Transverse colon (tissue), 4 donors: ENCODE results near the gene MIER2. TPM values are rescaled to one million over a fixed set of nuclear protein-coding genes. Genes with fewer than 3 reads are reported as not detected.

Source experiments
- DNase-seq: peaks from one replicate; pipeline ENCODE4 v3.0.0-alpha.2; 2019
- H3K27ac ChIP-seq, 4 donors: fragments of 200-600 bp; sonication (generic); 2 replicates each; pipeline ENCODE4 v1.5.1; 2016 to 2018; ENCODE audit warnings: inconsistent platforms in 4 of 4
- H3K27me3 ChIP-seq: fragments of 200-600 bp; sonication (generic); 2 replicates; pipeline ENCODE4 v1.5.1; 2017; ENCODE audit warnings: inconsistent platforms
- H3K36me3 ChIP-seq, 4 donors: fragments of 200-600 bp; sonication (generic); 2 replicates each; pipeline ENCODE4 v1.5.1; 2017 to 2019; ENCODE audit warnings: inconsistent platforms in 4 of 4
- H3K4me1 ChIP-seq, 4 donors: fragments of 200-600 bp; sonication (generic); 2 replicates each; pipeline ENCODE4 v1.5.1; 2017 to 2020; ENCODE audit warnings: inconsistent platforms in 4 of 4
- H3K4me3 ChIP-seq, 4 donors: fragments of 200-600 bp; sonication (generic); 1 replicate in 1 of 4; 2 replicates in 3 of 4; pipeline versions ENCODE4 v1.5.1 to v1.6.1; 2017 to 2019; ENCODE audit warnings: inconsistent platforms in 4 of 4
- H3K9me3 ChIP-seq, 2 donors: fragments of 200-600 bp; sonication (generic); 2 replicates each; pipeline ENCODE4 v1.5.1; 2017 to 2019; ENCODE audit warnings: inconsistent platforms in 2 of 2
- EP300 ChIP-seq: sonication (generic); formaldehyde crosslinking; IDR thresholded peaks from one replicate; pipeline ENCODE4 v1.6.1; 2017; ENCODE audit warnings: antibody characterized with exemption, low read depth
- POLR2A ChIP-seq: fragments of 450-650 bp; IDR thresholded peaks from one replicate; pipeline ENCODE4 v1.6.1; 2016; ENCODE audit warnings: antibody characterized with exemption, mild to moderate bottlenecking, moderate library complexity
- POLR2AphosphoS5 ChIP-seq, 3 donors: sonication (generic); formaldehyde crosslinking; IDR thresholded peaks; one replicate each; pipeline ENCODE4 v1.6.1; 2016; ENCODE audit warnings: antibody characterized with exemption in 3 of 3
- WGBS, 2 donors: methylation state at CpG; one replicate each; pipeline ENCODE4 v1.1.5; 2018; ENCODE audit warnings: low coverage in 1 of 2; 5-methylcytosine and 5-hydroxymethylcytosine counted together
- in situ Hi-C, 4 donors: fragments of 200-750 bp; cut with MboI; loops; one replicate each; pipeline versions ENCODE4 v1.15.0 to v1.15.1; 2017; ENCODE audit warnings: low sequenced_read_pairs in 3 of 4, low pct_ligation_motif_present in 1 of 4, low pct_unique_long_range_greater_than_20kb in 1 of 4
- intact Hi-C: fragments of 100-400 bp; cut with DNase I; formaldehyde crosslinking; loops from one replicate; pipeline ENCODE4 v1.15.1; 2023; ENCODE audit warnings: low total_unique reads
- total RNA-seq, 4 donors: library from RNA; depleted of rRNA; stranded (reverse); fragments of >200 nt; gene quantifications; one replicate each; pipeline ENCODE4 v1.1.0, GENCODE V29; 2016
- TF ChIP-seq, protein P1 (sequence below), 5 experiments: fragments of 200-600 bp in 3 of 5; fragments of 450-650 bp in 2 of 5; sonication (generic) in 3 of 5; IDR thresholded peaks; 1 replicate in 2 of 5; 2 replicates in 3 of 5; pipeline ENCODE4 v1.5.1; 2016 to 2017; ENCODE audit warnings: antibody characterized with exemption in 5 of 5, inconsistent platforms in 3 of 5, mild to moderate bottlenecking in 2 of 5, moderate library complexity in 1 of 5

MIER2 gene
- total RNA-seq, 4 donors from 2014 or later, result 8.2 to 41.1 (median 16.7) TPM

DNA sequence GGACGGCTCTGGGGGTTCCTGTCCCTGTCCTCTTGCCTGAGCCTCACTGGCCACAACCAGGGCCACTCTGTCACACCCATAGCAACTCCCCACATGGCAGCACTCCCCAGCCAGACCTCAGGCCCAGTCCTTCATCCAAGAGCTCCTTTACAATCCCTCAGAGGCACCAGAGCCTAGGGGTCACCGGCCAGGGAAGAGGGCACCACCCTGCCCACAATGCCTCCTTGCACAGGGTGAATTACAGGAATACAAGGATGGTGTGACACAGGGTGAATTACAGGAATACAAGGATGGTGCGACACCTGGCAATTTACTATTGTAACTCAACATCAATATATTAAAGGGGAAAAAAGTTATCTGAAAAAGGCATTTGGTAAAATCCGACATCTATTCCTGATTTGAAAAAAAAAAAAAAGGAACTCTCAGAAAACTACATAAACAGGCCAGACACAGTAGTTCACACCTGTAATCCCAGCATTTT lies 16.5 kb downstream of the MIER2 start:
- no peak for DNase-seq
- 89 to 100% methylated on average over 2 to 4 of the region's 4 CpGs for WGBS, 2 donors
- Histone ChIP-seq H3K9me3 (peaks cover 0 to 10% of the 10 kb centered on the region in 2 donors), H3K27ac (no peak overlapping the region), H3K36me3 (peaks cover 0 to 59% (median 28%) of the 10 kb centered on the region in 4 donors), H3K27me3 (no peaks in the 10 kb centered on the region), H3K4me3 (no peak overlapping the region), H3K4me1 (no peaks in the 10 kb centered on the region)
- intact Hi-C loops, result no loop called here
- TF ChIP-seq POLR2A, result no peak
- TF ChIP-seq, protein P1, sequence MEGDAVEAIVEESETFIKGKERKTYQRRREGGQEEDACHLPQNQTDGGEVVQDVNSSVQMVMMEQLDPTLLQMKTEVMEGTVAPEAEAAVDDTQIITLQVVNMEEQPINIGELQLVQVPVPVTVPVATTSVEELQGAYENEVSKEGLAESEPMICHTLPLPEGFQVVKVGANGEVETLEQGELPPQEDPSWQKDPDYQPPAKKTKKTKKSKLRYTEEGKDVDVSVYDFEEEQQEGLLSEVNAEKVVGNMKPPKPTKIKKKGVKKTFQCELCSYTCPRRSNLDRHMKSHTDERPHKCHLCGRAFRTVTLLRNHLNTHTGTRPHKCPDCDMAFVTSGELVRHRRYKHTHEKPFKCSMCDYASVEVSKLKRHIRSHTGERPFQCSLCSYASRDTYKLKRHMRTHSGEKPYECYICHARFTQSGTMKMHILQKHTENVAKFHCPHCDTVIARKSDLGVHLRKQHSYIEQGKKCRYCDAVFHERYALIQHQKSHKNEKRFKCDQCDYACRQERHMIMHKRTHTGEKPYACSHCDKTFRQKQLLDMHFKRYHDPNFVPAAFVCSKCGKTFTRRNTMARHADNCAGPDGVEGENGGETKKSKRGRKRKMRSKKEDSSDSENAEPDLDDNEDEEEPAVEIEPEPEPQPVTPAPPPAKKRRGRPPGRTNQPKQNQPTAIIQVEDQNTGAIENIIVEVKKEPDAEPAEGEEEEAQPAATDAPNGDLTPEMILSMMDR (IDR thresholded peaks at IDR 0.05), result no peak
- no peak for TF ChIP-seq EP300
- no peak for TF ChIP-seq POLR2AphosphoS5 (IDR thresholded peaks at IDR 0.05)
- in situ Hi-C loops, result no loop called here

DNA sequence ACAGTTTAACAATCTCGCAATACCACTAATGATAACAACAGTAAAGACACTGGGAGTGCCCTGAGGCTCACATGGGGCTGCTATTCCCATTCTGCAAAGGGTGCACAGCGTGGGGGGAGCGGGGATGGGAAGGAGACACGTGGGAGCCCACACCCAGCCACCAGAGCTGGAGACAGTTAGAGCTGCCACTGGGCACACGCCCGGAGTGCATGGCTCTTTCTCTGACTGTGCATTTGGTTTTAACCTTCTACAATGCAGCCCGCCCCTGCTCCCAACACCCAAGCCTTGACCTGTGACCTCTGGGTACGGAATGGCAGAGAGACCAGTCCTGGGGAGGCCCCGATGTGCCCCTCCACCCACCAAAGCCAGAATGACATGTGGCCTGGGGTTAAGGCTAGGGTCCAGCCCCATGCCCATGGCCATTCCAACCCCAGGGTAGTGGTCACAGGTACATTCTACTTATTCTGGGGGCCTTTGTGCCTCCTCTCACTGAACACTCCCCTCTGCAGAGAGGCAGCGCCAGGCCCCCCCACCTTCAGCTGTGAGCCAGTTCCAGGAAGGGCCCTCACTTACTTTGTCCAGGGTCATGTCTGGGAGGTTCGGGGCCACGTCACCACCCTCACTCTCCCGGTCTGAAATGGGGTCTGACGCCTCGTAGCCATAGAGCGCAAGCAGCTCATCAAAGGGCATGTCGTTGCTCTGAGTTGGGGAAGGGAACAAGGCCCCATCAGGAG lies 17.1 kb downstream of the MIER2 start:
- in situ Hi-C loops, result no loop called here
- DNase-seq, result no peak
- intact Hi-C loops, result no loop called here
- Histone ChIP-seq H3K4me1 (no peaks in the 10 kb centered on the region), H3K27me3 (no peaks in the 10 kb centered on the region), H3K36me3 (peaks cover 0 to 59% (median 28%) of the 10 kb centered on the region in 4 donors), H3K27ac (no peak overlapping the region), H3K4me3 (no peak overlapping the region), H3K9me3 (peaks cover 0 to 10% of the 10 kb centered on the region in 2 donors)
- TF ChIP-seq EP300 (no peak), POLR2AphosphoS5 (IDR thresholded peaks at IDR 0.05) (no peak), POLR2A (no peak)
- TF ChIP-seq, protein P1 (IDR thresholded peaks at IDR 0.05), result no peak
- 95% methylated on average over 4 to 17 of the region's 17 CpGs for WGBS, 2 donors

DNA sequence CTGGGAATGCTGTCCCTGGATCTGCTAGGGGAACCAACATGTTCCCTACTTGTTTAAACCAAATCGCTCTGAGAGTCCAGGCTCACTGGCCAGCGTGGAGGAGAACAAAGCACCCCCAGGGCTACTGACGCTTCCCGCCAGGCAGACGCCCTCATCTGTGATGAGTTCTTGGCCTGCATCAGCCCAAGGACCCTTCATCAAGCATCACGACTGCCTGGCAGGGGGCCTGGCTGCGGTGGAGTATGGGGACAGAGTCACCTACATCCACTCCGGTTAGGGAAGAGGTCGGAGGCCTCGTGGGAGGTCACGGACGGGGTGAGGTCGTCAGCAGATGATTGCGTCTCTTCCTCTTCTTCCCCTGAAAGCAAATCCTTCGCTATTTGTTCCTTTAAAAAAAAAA lies 17.7 kb downstream of the MIER2 start:
- 92 to 95% methylated on average over 10 to 15 of the region's 15 CpGs for whole genome bisulfite sequencing, 2 donors
- Histone ChIP-seq H3K9me3 (peaks cover 0 to 10% of the 10 kb centered on the region in 2 donors), H3K27ac (no peak overlapping the region), H3K4me3 (no peak overlapping the region), H3K27me3 (no peaks in the 10 kb centered on the region), H3K36me3 (peaks cover 0 to 56% (median 28%) of the 10 kb centered on the region in 4 donors), H3K4me1 (no peaks in the 10 kb centered on the region)
- TF ChIP-seq, protein P1 (IDR thresholded peaks at IDR 0.05), result no peak
- no peak for DNase-seq
- in situ Hi-C loops (no loop called here), intact Hi-C loops (no loop called here)

DNA sequence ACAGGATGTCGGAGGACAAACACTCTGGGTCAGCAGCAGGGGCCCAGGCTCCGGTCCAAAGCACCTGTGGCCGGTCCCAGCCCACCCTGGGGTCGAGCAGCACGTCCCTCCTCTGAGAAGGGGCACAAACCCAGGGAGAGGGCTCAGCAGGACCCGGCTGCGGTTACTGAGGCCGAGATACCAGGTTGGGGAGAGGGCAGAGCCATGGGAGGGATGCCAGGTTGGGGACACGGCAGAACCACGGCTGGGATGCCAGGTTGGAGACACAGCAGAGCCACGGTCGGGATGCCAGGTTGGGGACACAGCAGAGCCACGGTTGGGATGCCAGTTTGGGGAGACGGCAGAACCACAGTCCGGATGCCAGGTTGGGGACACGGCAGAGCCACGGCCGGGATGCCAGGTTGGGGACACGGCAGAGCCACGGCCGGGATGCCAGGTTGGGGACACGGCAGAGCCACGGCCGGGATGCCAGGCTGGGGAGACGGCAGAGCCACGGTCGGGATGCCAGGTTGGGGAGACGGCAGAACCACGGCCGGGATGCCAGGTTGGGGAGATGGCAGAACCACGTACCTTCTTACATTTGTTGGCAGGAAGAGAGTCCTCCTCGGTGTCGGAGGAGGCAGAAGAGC lies 18.5 kb downstream of the MIER2 start:
- peaks cover 0 to 58% (median 24%) of the 10 kb centered on the region in 4 donors for H3K36me3 ChIP-seq
- 90 to 100% methylated on average over 1 to 33 of the region's 33 CpGs for WGBS, 2 donors
- in situ Hi-C loops, result no loop called here
- intact Hi-C loops, result no loop called here
- no peak for DNase-seq
- H3K9me3 ChIP-seq, result peaks cover 0 to 10% of the 10 kb centered on the region in 2 donors
- H3K4me3 ChIP-seq, result no peak overlapping the region
- H3K4me1 ChIP-seq, result no peaks in the 10 kb centered on the region
- H3K27ac ChIP-seq, result no peak overlapping the region
- H3K27me3 ChIP-seq, result no peaks in the 10 kb centered on the region
- TF ChIP-seq, protein P1 (IDR thresholded peaks at IDR 0.05), result no peak
- TF ChIP-seq EP300, result no peak
- no peak for TF ChIP-seq POLR2A
- no peak for TF ChIP-seq POLR2AphosphoS5 (IDR thresholded peaks at IDR 0.05)
